Fibroblast of skin of left quadriceps (primary cell): ENCODE results near the gene CLSTN1.
"Not testable (repeated sequence)": the region's sequence is repeated elsewhere in the genome, so short reads cannot be mapped to it uniquely, and the experiment has no call there.

Experiments used
- DNase-seq, 2 experiments: peaks; one replicate each; pipeline ENCODE4 v3.0.0-alpha.2; 2013; ENCODE audit warnings: low read depth in 2 of 2

CLSTN1 gene

DNA sequence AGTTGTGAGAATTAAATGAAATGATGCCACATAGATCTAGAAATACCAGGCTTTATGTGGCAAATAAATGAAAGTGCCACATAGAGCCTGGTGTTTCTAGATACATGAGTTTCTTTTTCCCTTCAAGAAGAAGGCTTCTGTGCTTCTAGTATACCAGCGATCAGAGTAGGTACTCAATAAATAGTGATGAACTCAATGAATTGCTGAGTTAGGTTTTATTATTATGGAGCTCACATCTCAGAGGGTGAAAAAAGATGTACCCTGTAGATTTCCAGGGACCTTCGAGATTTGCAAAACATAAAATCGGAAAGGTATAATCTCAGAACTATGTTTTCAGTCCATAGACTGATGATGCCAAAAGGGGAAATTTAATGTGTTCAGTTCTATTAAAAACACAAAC is 2.3 kb upstream of the CLSTN1 start:
- no peak for DNase-seq

GRCh38 chr1:9825093-9826074 is 1.6 kb upstream of the CLSTN1 start:
- DNase-seq: no peak

DNA sequence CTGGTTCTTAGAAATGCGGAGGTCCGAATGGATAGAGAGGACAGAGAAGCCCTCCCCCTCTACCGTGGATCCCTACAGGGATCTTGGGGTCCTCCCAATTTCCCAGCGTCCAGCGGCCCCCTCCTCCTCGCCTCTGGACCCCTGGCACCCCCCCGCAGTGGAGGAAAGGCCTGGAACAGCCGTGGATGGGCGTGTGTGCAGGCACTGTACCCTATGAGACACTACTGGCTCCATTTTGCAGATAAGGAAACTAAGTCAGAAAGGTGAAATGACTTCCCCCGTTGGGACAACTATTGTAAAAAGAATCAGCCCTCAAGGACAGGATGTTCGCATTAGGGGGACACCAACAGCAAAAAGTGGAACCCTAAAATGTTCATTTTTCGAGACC is 931 bp upstream of the CLSTN1 start:
- no peak for DNase-seq

DNA sequence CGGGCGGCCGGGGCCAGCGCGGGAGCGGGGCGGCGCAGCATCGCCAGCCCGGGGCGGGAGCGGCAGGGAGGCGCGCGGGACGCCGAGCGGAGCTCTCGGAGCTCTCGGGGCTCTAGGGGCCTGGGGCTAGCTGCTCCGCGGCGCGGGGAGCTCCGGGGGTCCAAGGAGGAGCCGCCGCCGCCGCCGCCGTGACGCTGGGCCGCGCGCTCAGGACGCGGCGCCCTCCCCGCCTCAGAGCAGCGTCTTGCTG is 147 bp downstream of the CLSTN1 start:
- no peak for DNase-seq

DNA sequence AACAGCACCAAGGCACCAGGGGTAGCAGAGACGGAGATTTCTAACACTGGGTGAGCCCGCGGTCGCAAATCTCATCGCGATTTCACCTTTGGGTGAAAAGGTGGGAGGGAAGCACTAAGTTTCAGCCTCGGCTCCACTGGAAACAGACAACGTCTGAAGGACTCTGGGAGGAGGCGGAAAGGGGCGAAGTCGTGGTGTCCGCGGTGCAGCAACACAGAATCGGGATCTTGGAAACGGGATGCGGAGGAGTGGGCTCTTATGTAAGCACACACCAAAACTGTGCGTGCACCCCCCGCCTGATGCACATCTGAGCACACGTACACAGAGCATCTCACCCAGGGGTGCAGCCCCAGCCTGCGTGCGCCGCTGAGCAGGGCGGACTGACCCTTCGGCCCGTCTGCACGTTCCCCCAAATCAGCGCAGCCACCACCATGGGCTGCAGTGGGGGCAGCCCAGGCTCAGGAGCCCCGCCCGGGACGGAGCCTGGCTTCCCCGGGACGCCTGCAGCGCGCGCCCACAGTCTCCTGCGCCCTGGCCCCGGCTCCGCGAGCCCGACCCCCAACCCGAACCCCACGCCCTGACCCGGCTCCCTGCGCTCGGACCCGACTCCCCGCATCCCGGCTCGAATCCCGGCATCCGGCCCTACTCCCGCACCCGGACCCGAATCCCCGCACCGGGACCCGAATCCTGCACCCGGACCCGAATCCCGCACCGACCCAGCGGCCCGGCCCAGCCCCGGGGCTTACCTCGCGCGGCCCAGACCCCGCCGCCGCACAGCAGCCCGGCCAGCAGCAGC is 670 bp downstream of the CLSTN1 start:
- no peak for DNase-seq

- DNase-seq: no peak
Observed at GRCh38 chr1:9822490-9822889, 1.3 kb downstream of the CLSTN1 start.

- DNase-seq: no peak
Observed at GRCh38 chr1:9821710-9822109, 2.1 kb downstream of the CLSTN1 start.

DNA sequence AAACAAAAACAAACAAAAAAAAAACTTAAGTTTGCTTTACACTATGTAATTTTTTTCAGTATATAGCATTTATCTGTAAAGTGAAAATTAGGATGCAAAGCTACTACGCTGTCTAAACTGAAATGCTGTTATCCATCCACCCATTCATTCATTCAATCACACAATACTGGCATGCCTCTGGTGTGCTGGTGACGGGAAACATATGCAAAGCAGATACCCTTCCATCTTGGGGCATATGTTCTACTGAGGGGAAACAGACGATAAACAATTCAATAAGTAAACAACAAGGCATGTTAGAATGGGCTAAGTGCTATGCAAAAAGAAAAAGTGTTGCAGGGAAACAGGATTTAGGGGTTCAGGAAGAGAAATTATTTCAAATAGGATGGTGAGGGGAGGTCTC is 3.2 kb downstream of the CLSTN1 start:
- no peak for DNase-seq

DNA sequence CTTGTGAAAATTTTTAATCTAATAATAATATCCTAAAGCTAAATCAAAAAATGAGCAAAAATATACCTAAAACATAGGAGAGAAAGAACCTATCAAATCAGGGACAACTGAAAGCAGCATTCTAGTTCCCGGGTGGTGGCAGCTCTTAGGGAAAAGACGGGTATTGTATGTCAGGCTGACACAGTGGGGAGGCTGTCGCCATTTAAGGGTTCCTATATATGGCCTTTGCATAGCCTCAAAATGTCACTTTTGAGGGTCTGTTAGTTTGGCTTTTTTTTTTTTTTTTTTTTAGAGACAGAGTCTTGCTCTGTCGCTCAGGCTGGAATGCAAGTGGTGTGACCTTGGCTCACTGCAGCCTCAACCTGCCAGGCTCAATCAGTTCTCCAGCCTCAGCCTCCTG is 6.0 kb downstream of the CLSTN1 start:
- no peak for DNase-seq

GRCh38 chr1:9816199-9816598 is 7.6 kb downstream of the CLSTN1 start:
- DNase-seq: peak in 1 of 2 experiments; percentile 30

DNA sequence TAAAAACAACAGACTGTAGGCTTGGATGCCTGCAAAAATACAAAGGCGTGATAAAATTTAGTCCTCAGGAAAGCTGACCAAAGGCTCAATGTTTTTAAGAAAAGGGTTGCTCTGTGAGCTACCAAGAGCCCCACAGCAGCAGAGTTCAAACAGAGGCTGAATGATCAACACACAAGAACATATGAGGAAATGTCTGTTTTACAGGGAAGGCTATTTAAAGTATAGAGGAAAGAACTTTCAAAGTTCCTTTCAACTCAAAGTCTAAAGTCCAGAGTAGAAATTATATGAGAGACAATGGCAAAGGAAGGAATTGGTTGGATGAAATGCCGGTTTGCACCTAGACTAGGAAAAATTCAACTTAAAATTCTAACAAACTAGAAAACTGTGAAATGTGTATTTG is 8.6 kb downstream of the CLSTN1 start:
- DNase-seq: no peak

- no peak for DNase-seq
Observed at GRCh38 chr1:9814619-9815018, 9.1 kb downstream of the CLSTN1 start.

GRCh38 chr1:9811239-9811966 is 12.4 kb downstream of the CLSTN1 start:
- DNase-seq: no peak

DNA sequence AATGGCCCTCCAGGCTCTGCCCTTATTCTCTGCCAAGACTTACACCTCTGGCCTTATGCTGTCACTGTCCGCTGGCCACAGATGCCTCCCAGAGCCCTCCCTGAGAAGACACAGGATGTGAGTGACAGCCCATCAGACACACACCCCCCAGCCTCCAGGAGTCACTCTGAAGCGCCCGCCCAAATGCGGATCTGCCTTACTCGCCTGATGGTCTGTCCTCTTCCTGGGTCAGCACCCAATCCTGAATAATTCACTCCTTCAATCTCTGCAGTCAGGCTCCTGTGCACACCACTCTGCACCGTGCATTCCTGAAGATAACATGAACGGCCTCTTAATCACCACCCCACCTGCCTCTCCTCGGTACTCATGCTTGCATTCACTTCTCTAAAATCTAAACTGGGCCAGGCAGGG is 14.7 kb downstream of the CLSTN1 start:
- DNase-seq: no peak

DNA sequence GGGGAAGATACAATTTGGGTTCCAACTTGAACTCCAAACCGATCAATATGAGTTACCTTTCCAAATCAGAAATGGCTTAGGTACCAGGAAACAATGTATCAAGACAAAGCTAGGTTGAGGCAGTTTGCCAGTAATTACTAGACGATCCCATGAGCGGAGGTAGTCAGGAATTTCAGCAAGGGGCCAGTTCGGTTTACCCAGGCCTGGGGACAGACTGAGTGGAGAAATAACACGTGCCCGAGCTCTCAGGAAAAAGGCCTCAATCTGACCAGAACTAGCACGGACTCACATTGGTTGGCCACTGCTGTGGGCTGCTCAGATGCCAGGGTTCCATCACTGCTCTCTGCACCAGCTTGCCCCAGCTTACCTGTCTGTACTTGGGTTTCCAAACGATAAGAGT is 15.3 kb downstream of the CLSTN1 start:
- DNase-seq: no peak

- DNase-seq: no peak
Observed at GRCh38 chr1:9807541-9807940, 16.2 kb downstream of the CLSTN1 start.

GRCh38 chr1:9805972-9806371 is 17.8 kb downstream of the CLSTN1 start:
- not testable (repeated sequence) for DNase-seq

DNA sequence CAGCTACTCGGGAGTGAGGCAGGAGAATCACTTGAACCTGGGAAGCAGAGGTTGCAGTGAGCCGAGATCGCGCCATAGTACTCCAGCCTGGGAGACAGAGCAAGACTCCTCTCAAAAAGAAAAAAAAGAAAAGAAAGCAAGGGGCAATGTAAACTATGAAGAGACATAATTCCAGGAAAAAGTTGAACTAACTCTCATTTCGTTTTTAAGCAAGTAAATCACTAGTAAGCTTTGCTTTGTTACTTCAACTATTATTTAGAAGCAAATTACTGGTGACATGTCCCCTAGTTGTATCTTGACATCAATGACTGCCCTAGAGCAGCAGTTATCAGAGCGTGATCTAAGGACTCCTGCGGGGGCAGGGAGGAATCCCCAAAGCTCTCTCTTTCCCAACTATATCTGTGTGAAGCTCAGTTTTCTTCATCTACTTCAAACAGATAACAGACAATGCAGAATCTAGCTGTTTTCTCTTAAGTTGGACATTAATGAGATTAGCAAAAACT is 18.7 kb downstream of the CLSTN1 start:
- no peak for DNase-seq

DNA sequence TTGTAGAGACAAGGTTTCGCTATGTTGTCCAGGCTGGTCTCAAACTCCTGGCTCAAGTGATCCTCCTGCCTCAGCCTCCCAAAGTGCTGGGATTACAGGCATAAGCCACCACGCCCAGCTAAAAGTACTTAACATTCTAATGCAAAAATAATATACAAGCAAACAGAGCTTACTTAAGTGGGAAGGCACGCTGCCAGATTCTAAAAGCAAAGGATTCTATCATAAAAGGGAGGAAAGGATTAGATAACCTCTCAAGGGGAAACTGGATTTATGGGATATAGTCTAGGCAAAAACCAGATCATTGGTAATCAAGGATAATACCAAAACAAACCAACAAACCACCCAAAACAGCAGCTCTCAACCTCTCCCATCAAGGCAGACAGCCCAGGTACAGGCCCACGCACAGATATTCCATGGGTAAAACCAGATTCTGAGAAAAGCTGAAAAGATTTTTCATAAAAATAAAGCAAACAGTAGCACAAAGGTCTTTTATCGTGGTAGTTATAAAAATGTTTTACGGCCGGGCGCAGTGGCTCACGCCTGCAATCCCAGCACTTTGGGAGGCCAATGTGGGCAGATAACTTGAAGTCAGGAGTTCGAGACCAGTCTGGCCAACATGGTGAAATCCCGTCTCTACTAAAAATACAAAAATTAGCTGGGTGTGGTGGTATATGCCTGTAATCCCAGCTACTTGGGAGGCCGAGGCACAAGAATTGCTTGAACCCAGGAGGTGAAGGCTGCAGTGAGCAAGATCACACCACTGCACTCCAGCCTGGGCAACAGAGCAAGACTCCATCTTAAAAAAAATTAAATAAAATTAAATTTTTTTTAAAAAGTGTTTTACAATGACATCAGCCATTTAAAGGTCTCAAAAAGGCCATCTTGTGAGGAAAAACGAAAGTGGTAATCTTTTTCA is 20.5 kb downstream of the CLSTN1 start:
- not testable (repeated sequence) for DNase-seq

- DNase-seq: no peak
Observed at GRCh38 chr1:9801909-9802308, 21.9 kb downstream of the CLSTN1 start.
